ENCODE data around the gene PSTPIP2. TPM values are rescaled to one million over a fixed set of nuclear protein-coding genes. Genes with fewer than 3 reads are reported as not detected.

PSTPIP2 gene
- total and polyA plus RNA-seq, 9 of the 15 experiments (the other 6 are each of a cell fraction or from before 2014, with no cell fraction given), result 14.0 to 45.7 (median 27.1) TPM

DNA sequence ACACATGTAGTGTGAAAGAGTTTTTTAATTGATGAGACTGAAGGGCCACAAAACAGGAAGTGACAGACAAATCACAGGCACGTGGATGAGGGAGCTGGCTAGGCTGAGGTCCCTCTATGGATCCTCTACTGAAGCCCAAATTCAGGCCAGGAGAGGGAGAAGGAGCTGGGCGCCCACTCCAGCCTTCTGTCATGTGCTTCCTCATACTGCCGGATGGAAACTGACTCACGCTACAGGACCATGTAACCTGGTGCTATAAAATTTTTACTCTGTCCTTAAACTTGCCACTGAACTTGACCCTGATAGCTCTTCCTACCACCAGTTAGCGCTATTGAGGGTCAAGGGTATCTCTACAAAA lies 31.3 kb downstream of the PSTPIP2 start (continued):
- TF ChIP-seq DMBX1 (CRISPR knock-in tag; IDR thresholded peaks at IDR 0.05; ENCODE audit: borderline replicate concordance) (peak; percentile 42; the same call in 1 of the 2 replicates), ATF1 (CRISPR knock-in tag; IDR thresholded peaks at IDR 0.05) (no peak), ATF1 (tag; IDR thresholded peaks at IDR 0.05) (no peak), MCM3 (IDR thresholded peaks at IDR 0.05) (no peak), PCBP2 (IDR thresholded peaks at IDR 0.05; ENCODE audit: low read depth, low read length, poor library complexity, severe bottlenecking) (no peak), KAT7 (CRISPR knock-in tag; IDR thresholded peaks at IDR 0.05; ENCODE audit: borderline replicate concordance) (no peak), L3MBTL2 (IDR thresholded peaks at IDR 0.05) (peak; percentile 76), MYC (IDR thresholded peaks at IDR 0.05; ENCODE audit: low read depth, low read length) (peak; percentile 36; the same call in 1 of the 2 replicates), MYC (CRISPR knock-in tag; IDR thresholded peaks at IDR 0.05; ENCODE audit: borderline replicate concordance, low read depth) (no peak), ZNF212 (CRISPR knock-in tag; IDR thresholded peaks at IDR 0.05) (no peak), ZNF445 (CRISPR knock-in tag; IDR thresholded peaks at IDR 0.05; ENCODE audit: low read depth) (no peak), ZNF586 (CRISPR knock-in tag; conservative IDR thresholded peaks at IDR 0.05) (no peak)
- TF ChIP-seq, protein P1, sequence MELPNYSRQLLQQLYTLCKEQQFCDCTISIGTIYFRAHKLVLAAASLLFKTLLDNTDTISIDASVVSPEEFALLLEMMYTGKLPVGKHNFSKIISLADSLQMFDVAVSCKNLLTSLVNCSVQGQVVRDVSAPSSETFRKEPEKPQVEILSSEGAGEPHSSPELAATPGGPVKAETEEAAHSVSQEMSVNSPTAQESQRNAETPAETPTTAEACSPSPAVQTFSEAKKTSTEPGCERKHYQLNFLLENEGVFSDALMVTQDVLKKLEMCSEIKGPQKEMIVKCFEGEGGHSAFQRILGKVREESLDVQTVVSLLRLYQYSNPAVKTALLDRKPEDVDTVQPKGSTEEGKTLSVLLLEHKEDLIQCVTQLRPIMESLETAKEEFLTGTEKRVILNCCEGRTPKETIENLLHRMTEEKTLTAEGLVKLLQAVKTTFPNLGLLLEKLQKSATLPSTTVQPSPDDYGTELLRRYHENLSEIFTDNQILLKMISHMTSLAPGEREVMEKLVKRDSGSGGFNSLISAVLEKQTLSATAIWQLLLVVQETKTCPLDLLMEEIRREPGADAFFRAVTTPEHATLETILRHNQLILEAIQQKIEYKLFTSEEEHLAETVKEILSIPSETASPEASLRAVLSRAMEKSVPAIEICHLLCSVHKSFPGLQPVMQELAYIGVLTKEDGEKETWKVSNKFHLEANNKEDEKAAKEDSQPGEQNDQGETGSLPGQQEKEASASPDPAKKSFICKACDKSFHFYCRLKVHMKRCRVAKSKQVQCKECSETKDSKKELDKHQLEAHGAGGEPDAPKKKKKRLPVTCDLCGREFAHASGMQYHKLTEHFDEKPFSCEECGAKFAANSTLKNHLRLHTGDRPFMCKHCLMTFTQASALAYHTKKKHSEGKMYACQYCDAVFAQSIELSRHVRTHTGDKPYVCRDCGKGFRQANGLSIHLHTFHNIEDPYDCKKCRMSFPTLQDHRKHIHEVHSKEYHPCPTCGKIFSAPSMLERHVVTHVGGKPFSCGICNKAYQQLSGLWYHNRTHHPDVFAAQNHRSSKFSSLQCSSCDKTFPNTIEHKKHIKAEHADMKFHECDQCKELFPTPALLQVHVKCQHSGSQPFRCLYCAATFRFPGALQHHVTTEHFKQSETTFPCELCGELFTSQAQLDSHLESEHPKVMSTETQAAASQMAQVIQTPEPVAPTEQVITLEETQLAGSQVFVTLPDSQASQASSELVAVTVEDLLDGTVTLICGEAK (IDR thresholded peaks at IDR 0.05), result no peak
- TF ChIP-seq, protein P1 (CRISPR knock-in tag; IDR thresholded peaks at IDR 0.05), result no peak
- TF ChIP-seq, protein P2, sequence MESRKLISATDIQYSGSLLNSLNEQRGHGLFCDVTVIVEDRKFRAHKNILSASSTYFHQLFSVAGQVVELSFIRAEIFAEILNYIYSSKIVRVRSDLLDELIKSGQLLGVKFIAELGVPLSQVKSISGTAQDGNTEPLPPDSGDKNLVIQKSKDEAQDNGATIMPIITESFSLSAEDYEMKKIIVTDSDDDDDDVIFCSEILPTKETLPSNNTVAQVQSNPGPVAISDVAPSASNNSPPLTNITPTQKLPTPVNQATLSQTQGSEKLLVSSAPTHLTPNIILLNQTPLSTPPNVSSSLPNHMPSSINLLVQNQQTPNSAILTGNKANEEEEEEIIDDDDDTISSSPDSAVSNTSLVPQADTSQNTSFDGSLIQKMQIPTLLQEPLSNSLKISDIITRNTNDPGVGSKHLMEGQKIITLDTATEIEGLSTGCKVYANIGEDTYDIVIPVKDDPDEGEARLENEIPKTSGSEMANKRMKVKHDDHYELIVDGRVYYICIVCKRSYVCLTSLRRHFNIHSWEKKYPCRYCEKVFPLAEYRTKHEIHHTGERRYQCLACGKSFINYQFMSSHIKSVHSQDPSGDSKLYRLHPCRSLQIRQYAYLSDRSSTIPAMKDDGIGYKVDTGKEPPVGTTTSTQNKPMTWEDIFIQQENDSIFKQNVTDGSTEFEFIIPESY (CRISPR knock-in tag; IDR thresholded peaks at IDR 0.05), result no peak
- TF ChIP-seq, protein P3, sequence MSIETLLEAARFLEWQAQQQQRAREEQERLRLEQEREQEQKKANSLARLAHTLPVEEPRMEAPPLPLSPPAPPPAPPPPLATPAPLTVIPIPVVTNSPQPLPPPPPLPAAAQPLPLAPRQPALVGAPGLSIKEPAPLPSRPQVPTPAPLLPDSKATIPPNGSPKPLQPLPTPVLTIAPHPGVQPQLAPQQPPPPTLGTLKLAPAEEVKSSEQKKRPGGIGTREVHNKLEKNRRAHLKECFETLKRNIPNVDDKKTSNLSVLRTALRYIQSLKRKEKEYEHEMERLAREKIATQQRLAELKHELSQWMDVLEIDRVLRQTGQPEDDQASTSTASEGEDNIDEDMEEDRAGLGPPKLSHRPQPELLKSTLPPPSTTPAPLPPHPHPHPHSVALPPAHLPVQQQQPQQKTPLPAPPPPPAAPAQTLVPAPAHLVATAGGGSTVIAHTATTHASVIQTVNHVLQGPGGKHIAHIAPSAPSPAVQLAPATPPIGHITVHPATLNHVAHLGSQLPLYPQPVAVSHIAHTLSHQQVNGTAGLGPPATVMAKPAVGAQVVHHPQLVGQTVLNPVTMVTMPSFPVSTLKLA (conservative IDR thresholded peaks at IDR 0.05), result 0 out of 4 replicates have a peak, but pooled peaks of 1 of the 2 experiments have one; percentile 27
